ENCODE data around the gene DENND5A. TPM values are rescaled to one million over a fixed set of nuclear protein-coding genes. Genes with fewer than 3 reads are reported as not detected.

Gene DENND5A
- total RNA-seq, 1 experiment from 2014 or later, result 136 TPM

DNA sequence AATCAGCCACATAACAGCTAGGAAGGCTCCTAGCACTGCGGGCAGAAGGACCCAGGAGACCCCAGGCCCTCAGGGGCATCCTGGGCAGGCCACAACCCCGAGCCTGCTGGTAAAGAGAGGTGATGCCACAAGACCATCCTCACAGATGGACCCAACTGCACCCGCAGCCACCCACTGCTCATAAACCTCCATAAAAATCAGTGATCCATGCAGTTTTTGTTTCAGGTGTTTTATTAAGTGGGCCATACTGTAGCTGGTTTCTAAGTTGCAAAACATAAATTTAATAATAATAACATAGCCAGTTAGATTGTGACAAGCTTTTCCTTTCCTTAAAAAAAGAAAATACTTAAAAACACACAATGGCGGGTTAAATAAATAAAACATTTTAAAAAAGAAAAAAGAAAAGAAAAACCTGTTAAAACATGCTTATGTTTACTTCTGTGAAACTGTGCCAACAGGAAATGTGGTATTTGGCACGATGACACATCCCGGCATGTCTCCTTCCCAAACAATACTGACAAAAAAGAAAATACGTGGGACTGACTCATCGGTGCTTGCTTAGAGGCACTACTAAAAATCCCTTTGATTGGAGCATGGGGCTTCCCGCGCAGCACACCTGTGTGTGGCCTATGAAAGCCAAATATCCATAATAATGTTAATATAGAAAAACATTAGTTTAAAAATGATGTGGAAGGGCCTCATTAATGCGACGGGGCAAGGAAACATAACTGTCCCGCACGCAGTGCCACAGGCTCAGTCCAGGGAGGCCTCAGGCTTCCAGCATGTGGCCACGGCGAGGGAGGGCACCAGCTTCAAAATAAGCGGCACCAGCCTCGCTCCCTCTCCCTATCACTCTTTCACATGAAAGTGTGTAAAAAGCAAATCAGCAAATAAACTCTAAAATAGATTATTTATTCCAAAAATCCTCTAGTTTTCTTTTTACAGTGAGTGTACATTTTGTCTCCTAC, 126.3 kb downstream of the DENND5A start:
- no peaks in the 10 kb centered on the region for H3K9me3 ChIP-seq (ENCODE audit: control insufficient read depth, insufficient read depth, low read depth, low read length)
- no TSS peak for BruUV-seq (replicated peaks)
- ATAC-seq (peak; percentile 82), DNase-seq (ENCODE audit: low read depth, low spot score) (peak; percentile 94)
- H3K4me1 ChIP-seq (ENCODE audit: control insufficient read depth, insufficient read depth, low read length), result peaks cover 39% of the 10 kb centered on the region
- H3K36me3 ChIP-seq (ENCODE audit: control insufficient read depth, insufficient read depth, low read length), result peaks cover 35% of the 10 kb centered on the region
- peak overlapping the region; percentile 67 for H3K27ac ChIP-seq (ENCODE audit: low read length)
- CTCF ChIA-PET, result interaction anchor here (0.5 to 2.3 kb wide), 12 partner anchors 17 to 1164 kb away, joined by 3 to 48 read pairs (median 4); partner anchors contain the start of gene TMEM9B
- no peak overlapping the region for H3K4me3 ChIP-seq (ENCODE audit: low read depth in 2 of 2, low read length in 2 of 2)
- intact Hi-C loops (cut with micrococcal nuclease; ENCODE audit: unreplicated experiment), result loop anchor here (5.0 kb wide), 1 partner anchor 227 kb away; the partner anchor contains the start of gene AKIP1
- in situ Hi-C loops (cut with HindIII; ENCODE audit: low pct_unique_long_range_greater_than_20kb, low sequenced_read_pairs), result no loop called here
- no peaks in the 10 kb centered on the region for H3K27me3 ChIP-seq (ENCODE audit: control insufficient read depth, insufficient read depth, low read length)
- TF ChIP-seq SIN3A (IDR thresholded peaks at IDR 0.05; ENCODE audit: borderline replicate concordance, insufficient read depth, low read depth, low read length), result no peak
- peak; percentile 90 for TF ChIP-seq TCF7L2 (IDR thresholded peaks at IDR 0.05; ENCODE audit: low read depth, low read length)
- peak; percentile 47; the same call in 1 of the 2 replicates for TF ChIP-seq POLR2AphosphoS5 (IDR thresholded peaks at IDR 0.05; ENCODE audit: low read depth, low read length)
- POLR2A ChIA-PET, result interaction anchor here (0.6 to 1.4 kb wide), 4 partner anchors 20 to 339 kb away, joined by 3 to 17 read pairs (median 4); partner anchors contain the start of gene ZNF143

DNA sequence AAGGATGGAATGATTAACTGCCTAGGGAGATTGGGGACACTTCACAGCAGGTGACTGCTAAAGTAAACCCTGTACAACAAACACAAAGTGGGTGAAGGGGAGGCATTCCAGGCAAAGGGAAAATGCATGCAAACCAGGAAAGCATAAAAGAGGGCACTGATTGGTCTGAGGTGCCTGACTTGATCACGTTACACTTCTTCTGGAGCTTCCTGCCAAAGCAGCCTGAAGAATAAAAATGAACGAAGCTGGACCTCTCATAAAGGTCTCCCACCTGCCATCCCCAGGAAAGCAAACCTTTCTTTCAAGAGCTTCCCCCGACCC, 127.1 kb downstream of the DENND5A start:
- ChIA-PET CTCF (interaction anchor here (0.5 to 2.3 kb wide), 19 partner anchors 45 to 1164 kb away, joined by 3 to 48 read pairs (median 3); partner anchors contain the start of gene TMEM9B), POLR2A (interaction anchor here (0.6 to 1.4 kb wide), 5 partner anchors 90 to 338 kb away, joined by 3 to 5 read pairs (median 3); partner anchors contain the start of gene ZNF143)
- no peaks in the 10 kb centered on the region for H3K27me3 ChIP-seq (ENCODE audit: control insufficient read depth, insufficient read depth, low read length)
- TF ChIP-seq SIN3A (IDR thresholded peaks at IDR 0.05; ENCODE audit: borderline replicate concordance, insufficient read depth, low read depth, low read length) (no peak), CTCF (IDR thresholded peaks at IDR 0.05) (no peak; the same call in 1 of the 2 replicates), TCF7L2 (IDR thresholded peaks at IDR 0.05; ENCODE audit: low read depth, low read length) (no peak), POLR2AphosphoS5 (IDR thresholded peaks at IDR 0.05; ENCODE audit: low read depth, low read length) (no peak)
- TF ChIP-seq, protein P1, sequence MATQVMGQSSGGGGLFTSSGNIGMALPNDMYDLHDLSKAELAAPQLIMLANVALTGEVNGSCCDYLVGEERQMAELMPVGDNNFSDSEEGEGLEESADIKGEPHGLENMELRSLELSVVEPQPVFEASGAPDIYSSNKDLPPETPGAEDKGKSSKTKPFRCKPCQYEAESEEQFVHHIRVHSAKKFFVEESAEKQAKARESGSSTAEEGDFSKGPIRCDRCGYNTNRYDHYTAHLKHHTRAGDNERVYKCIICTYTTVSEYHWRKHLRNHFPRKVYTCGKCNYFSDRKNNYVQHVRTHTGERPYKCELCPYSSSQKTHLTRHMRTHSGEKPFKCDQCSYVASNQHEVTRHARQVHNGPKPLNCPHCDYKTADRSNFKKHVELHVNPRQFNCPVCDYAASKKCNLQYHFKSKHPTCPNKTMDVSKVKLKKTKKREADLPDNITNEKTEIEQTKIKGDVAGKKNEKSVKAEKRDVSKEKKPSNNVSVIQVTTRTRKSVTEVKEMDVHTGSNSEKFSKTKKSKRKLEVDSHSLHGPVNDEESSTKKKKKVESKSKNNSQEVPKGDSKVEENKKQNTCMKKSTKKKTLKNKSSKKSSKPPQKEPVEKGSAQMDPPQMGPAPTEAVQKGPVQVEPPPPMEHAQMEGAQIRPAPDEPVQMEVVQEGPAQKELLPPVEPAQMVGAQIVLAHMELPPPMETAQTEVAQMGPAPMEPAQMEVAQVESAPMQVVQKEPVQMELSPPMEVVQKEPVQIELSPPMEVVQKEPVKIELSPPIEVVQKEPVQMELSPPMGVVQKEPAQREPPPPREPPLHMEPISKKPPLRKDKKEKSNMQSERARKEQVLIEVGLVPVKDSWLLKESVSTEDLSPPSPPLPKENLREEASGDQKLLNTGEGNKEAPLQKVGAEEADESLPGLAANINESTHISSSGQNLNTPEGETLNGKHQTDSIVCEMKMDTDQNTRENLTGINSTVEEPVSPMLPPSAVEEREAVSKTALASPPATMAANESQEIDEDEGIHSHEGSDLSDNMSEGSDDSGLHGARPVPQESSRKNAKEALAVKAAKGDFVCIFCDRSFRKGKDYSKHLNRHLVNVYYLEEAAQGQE (IDR thresholded peaks at IDR 0.05; ENCODE audit: insufficient read depth in 1 of 2, low read depth in 2 of 2, low read length in 1 of 2), result no peak
- no peak overlapping the region for H3K4me3 ChIP-seq (ENCODE audit: low read depth in 2 of 2, low read length in 2 of 2)
- peaks cover 31% of the 10 kb centered on the region for H3K36me3 ChIP-seq (ENCODE audit: control insufficient read depth, insufficient read depth, low read length)
- in situ Hi-C loops (cut with HindIII; ENCODE audit: low pct_unique_long_range_greater_than_20kb, low sequenced_read_pairs), result no loop called here
- no peaks in the 10 kb centered on the region for H3K9me3 ChIP-seq (ENCODE audit: control insufficient read depth, insufficient read depth, low read depth, low read length)
- BruUV-seq (replicated peaks), result no TSS peak
- intact Hi-C loops (cut with micrococcal nuclease; ENCODE audit: unreplicated experiment), result loop anchor here (5.0 kb wide), 1 partner anchor 226 kb away; the partner anchor contains the start of gene AKIP1
- ATAC-seq, result peak; percentile 44
- no peak for DNase-seq (ENCODE audit: low read depth, low spot score)
- H3K4me1 ChIP-seq (ENCODE audit: control insufficient read depth, insufficient read depth, low read length), result peaks cover 39% of the 10 kb centered on the region
- H3K27ac ChIP-seq (ENCODE audit: low read length), result peak overlapping the region; percentile 30

Data from Panc1 (cell line).